ENCODE data around the gene RPGRIP1.
"Not testable (repeated sequence)": the region's sequence is repeated elsewhere in the genome, so short reads cannot be mapped to it uniquely, and the experiment has no call there.

RPGRIP1 gene

DNA sequence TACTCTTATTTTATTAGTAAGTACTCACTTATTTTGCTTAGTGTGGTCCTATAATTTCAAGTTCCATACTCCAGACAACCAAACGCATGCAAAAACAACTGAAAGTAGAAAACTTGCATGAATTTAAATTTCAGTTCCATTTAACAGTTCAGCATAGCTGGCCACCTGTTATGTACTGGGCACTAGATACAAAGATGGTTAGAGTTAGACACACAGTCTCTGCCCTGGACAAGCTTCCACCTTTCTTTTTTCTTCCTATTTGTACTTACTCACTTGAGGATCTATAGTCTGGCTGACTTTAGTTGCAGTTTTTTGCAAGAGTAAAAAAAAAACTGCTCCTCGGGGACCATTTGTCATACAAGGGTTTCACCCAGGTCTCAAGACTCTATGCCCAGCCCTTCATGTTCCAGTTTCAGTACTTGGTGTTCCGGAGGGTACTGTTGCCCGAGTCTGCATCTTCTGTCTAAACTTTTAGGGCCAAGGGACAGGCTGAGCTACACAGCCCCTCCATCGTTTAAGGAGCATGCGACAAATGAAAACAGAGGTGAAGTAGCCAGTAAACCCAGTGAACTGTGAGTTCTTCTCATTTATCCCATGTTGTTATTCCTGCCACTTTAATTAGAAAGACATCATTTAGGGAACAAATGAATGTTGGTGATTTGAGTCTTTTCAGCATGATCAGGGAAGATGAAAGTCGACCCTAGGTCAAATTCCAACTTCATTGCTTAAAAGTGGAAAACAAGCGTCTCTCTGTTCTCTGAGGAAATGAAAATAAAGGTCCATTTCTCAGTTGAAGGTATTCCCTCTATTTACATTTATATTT is 22.3 kb downstream of the RPGRIP1 start:
- no peak for DNase-seq

DNA sequence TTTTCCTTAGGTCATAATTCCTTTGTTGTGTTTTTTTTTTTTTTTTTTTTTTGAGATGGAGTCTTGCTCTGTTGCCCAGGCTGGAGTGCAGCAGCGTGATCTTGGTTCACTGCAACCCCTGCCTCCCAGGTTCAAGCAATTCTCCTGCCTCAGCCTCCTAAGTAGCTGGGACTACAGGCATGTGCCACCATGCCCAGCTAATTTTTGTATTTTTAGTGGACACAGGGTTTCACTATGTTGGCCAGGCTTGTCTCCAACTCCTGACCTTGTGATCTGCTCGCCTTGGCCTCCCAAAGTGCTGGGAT is 22.9 kb downstream of the RPGRIP1 start:
- not testable (repeated sequence) for DNase-seq

DNA sequence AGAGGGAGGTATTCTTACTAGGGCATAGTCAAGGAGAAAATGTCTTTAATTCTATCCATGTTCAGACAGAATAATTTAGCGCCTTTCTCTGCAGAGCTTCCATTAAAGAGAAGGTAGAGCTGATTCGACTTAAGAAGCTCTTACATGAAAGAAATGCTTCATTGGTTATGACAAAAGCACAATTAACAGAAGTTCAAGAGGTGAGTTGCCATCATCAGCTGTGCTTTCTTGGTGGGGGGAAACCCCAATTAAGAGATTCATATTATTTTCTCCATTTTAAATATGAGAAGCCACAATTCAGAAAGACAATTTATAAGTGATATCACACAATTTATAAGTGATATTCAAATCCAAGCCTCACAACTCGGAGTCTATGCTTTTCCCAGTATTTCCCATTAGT is 27.8 kb downstream of the RPGRIP1 start:
- no peak for DNase-seq

DNA sequence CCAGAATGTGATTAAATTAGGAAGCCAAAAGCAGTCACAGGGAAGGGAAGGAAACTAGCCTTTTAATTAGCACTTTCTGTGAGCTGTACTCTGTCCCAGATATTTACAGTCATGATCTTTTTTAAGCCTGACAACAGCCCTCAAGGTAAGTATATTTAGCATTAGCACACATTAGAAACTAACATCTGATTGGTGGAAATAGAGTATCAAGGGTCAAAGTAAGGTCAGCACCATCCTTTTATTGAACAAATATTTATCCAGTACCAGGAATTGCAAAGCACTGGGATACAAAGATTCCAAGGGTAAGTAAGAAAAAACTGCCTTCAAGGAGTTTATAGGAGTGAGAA is 28.2 kb downstream of the RPGRIP1 start:
- no peak for DNase-seq

DNA sequence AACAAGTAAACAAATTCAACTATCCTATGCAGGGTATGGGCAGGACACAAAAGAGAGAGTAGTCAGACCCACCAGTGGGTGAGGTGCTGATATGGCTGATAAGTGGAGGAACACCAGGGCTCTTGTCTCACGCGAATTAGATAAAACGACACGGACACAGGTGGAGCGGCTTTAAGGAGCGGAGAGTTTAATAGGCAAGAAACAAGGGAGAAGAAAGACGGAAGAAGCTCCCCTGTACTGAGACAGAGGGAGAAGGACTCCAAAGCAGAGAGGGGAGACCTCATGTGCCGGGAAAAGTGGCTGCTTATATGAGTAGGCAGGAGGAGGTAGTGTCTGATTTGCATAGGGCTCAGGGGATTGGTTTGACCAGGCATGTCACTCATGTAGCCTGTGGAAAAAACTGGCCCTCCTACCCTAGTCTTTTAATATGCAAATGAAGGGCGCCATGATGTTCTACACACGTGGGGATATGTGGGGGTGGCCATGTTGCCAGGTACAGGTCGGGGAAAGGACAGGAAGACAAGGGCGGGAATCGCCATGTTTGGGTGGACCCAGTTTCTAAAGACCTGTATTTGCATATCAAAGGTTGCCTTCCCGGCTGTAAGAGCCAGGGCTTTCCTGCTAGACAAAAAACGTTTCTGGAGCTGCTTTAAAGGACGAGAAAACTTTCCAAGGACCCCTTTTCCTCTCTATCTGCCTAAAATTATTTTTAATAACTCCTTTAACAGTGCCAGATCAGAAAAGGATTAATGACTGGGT is 28.8 kb downstream of the RPGRIP1 start:
- peak; percentile 84 for DNase-seq

DNA sequence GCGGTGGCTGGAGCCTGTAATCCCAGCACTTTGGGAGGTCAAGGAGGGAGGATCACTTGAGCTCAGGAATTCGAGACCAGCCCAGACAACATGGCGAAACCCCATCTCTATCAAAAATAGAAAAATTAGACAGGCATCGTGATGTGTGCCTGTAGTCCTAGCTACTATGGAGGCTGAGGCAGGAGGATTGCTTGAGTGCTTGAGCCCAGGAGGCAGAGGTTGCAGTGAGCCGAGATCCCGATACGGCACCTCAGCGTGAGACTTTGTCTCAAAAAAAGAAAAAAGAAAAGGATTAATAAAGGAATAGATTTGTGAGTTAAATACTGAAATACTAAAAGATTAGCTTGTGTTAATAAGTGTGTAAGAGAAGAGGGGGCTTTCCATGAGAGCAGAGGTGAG is 29.4 kb downstream of the RPGRIP1 start:
- no peak for DNase-seq

DNA sequence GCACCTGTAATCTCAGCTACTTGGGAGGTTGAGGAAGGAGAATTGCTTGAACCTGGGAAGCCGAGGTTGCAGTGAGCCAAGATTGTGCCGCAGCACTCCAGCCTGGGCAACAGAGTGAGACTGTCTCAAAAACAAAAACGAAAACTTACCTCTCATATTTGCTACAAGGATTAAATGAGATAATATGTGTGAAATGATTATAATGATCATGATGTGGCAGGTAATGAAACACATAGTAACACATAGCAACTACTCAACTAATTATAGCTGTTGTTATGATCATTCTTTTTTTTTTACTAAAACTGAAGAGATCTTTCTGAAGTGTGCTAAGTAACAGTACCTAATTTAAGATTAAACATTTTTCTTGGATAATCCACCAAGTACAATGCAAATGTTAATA is 30.1 kb downstream of the RPGRIP1 start:
- DNase-seq: no peak

DNA sequence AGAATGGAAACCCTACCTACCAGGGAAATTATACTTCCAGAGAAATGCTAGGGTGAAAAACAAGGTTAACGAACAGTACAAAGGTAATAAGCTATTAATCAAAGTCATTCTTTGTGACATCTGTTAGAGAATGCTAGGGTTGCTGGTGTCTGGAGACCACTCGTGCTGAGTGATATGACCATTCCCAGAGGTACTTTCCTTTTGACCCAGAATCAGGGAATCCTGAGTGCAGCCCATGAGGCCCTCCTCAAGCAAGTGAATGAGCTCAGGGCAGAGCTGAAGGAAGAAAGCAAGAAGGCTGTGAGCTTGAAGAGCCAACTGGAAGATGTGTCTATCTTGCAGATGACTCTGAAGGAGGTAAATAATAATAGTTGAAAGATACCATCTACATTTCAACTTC is 31.7 kb downstream of the RPGRIP1 start:
- DNase-seq: no peak

DNA sequence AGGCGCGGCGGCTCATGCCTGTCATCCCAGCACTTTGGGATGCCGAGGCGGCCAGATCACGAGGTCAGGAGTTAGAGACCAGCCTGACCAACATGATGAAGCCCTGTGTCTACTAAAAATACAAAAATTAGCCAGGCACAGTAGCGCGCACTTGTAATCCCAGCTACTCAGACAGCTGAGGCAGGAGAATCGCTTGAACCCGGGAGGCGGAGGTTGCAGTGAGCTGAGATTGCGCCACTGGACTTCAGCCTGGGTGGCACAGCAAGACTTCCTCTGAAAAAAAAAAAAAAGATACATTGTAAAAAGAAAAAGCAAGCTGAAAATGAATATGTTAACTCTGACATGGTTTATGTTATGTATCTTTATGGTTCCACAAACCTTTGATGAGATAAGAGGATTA is 33.6 kb downstream of the RPGRIP1 start:
- DNase-seq: no peak

DNA sequence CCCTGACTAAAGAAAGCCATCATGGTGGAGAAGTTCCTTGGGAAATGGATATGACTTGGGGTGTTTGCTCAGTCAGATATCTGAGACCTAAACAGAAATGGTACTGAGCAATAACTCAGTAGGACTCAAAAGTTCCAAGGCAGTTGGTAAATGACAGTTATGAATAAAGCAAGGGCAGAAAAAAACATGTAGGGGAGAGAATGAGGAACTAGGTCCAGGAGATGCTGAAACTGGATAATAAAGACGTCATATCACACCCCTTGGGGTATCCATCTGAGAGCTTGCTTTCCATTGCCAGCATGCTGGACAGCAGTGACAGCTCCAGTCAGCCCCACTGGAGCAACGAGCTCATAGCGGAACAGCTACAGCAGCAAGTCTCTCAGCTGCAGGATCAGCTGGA is 37.5 kb downstream of the RPGRIP1 start:
- no peak for DNase-seq

DNA sequence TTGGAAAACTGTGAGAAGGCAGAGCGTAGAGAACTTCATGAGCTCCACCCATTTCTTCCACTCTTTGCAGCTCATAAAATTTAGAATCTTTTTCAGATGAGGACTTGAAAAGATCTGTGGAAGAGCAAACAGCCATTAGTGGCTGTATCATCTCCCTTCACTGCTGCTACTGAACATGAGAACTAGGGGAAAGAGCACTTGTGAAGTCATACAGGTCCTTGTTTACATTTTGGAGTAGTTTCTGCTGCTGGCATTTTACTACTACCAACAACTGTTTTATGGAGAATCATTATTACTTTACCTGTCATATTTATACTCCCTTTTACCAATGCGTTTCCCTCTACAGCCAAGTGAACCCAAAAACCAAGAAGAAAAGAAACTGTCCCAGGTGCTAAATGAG is 41.0 kb downstream of the RPGRIP1 start:
- DNase-seq: no peak

DNA sequence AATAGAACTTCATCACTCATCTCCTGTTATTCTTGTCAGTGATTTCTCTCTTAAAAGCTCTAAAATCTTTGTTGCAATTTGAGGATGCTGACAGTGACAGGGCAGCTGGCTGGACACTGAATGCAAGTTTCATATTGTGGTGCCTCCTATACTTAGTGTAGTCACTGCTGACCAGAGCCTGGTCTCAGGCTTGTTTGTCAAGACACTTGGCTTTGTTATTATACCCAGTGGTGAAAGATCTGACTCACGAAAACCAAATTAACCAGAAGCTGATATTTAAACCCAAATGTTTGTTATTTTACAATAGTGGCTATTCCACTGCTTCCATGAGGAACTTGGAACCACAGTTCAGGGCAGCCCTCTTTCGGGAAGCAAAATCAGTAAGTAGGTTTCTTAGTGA is 42.8 kb downstream of the RPGRIP1 start:
- no peak for DNase-seq

DNA sequence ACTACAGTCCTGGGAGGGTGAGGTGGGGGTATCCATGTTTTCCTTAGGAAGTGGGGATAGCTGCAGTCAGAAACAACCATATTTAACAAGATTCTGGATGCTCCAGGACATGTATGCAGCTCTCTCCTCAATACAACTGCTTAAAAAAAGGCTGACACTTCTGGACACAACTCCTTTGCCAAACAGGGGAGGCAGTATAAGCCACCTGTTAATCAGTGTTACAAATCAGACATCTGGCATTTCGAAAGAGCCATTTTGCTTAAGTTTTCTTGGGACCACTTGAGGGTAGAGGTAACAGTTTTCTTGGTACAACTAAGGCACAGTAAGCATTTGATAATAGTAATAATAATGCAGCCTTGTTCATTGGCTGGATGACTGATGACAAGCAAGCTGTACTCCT is 47.1 kb downstream of the RPGRIP1 start:
- no peak for DNase-seq

Measured in activated naive CD4-positive, alpha-beta T cell treated with Interleukin-2 at 50 U/mL for 16 hours (primary cell).